Choroid plexus epithelial cell (primary cell): ENCODE results near the gene PTGFRN.
A peak's percentile ranks its signal among the peaks of the same experiment; 100 is the strongest.

Experiments
- DNase-seq: peaks from one replicate; pipeline ENCODE4 v3.0.0-alpha.2; 2010; ENCODE audit warnings: low read depth
- H3K4me3 ChIP-seq: 2 replicates; pipeline ENCODE4 v1.5.1; 2011; ENCODE audit warnings: low read depth, mild to moderate bottlenecking, control low read depth, low read length, moderate library complexity
- CTCF ChIP-seq: conservative IDR thresholded peaks from 2 replicates; pipeline ENCODE4 v1.5.1; 2011; ENCODE audit warnings: low read depth, mild to moderate bottlenecking, control low read depth, inconsistent platforms, low read length, moderate library complexity

The PTGFRN gene

GRCh38 chr1:116880917-116881316 is 28.8 kb upstream of the PTGFRN start:
- no peak for DNase-seq
- TF ChIP-seq CTCF, result no peak
- no peak overlapping the region for H3K4me3 ChIP-seq

GRCh38 chr1:116881879-116882520 is 27.7 kb upstream of the PTGFRN start:
- TF ChIP-seq CTCF, result peak; percentile 48
- DNase-seq, result peak; percentile 88
- H3K4me3 ChIP-seq, result no peak overlapping the region

DNA sequence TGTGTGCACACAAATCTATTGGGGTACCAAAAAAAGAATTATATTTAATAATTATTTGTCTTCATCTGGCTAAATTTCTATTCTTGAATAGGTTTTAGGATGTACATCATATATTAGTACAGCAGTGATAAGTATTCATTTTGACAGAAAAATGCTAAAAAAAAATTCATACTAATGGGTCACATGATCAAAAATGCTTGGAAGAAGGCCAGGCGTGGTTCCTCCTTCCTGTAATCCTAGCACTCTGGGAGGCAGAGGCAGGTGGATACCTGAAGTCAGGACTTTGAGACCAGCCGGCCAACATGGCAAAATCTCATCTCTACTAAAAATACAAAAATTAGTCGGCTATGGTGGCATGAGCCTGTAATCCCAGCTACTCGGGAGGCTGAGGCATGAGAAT is 26.9 kb upstream of the PTGFRN start:
- TF ChIP-seq CTCF, result no peak
- no peak overlapping the region for H3K4me3 ChIP-seq
- no peak for DNase-seq

GRCh38 chr1:116886291-116886878 is 23.3 kb upstream of the PTGFRN start:
- H3K4me3 ChIP-seq, result no peak overlapping the region
- TF ChIP-seq CTCF, result no peak
- DNase-seq, result peak; percentile 69

- no peak for DNase-seq
- no peak for TF ChIP-seq CTCF
- no peak overlapping the region for H3K4me3 ChIP-seq
Measured at GRCh38 chr1:116887212-116887611, 22.5 kb upstream of the PTGFRN start.

DNA sequence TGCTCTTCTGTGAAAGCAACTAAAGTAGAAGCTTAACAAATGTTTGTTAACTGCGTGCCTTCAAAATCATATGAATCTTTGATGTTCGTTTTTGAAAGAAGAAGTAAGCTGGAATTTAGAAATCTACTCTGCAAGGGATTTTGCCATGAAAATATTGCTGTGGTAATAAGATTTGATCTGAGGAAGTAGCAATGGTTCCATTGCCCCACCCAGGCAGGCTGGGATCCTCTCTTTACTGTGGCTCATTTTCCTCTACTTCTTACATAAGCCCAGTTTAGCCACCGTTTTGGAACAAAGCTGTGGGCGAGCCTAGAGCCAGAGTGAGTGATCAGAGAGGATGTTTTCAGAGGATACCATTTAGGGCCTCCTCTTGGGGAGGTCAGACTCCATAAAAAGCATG is 20.3 kb upstream of the PTGFRN start:
- H3K4me3 ChIP-seq, result no peak overlapping the region
- DNase-seq, result no peak
- TF ChIP-seq CTCF, result no peak

- TF ChIP-seq CTCF, result no peak
- no peak for DNase-seq
- no peak overlapping the region for H3K4me3 ChIP-seq
Measured at GRCh38 chr1:116891396-116892079, 18.2 kb upstream of the PTGFRN start.
